Non-pigmented ciliary epithelial cell (primary cell): ENCODE data around the gene SPINK13.
"Not testable (repeated sequence)": the region's sequence is repeated elsewhere in the genome, so short reads cannot be mapped to it uniquely, and the experiment has no call there.

ENCODE experiments used
- DNase-seq: peaks from one replicate; pipeline ENCODE4 v3.0.0-alpha.2; 2010; ENCODE audit warnings: low read depth

Gene SPINK13, protein sequence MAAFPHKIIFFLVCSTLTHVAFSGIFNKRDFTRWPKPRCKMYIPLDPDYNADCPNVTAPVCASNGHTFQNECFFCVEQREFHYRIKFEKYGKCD

GRCh38 chr5:148268566-148268965 lies at the start of gene SPINK13:
TSS of gene SPINK13 (plus strand) at chr5:148268794. CDS start at chr5:148270073, 1,279 bp downstream.
- DNase-seq, result peak; percentile 43

GRCh38 chr5:148221508-148221907 lies 47.1 kb upstream of the SPINK13 start:
- no peak for DNase-seq

DNA sequence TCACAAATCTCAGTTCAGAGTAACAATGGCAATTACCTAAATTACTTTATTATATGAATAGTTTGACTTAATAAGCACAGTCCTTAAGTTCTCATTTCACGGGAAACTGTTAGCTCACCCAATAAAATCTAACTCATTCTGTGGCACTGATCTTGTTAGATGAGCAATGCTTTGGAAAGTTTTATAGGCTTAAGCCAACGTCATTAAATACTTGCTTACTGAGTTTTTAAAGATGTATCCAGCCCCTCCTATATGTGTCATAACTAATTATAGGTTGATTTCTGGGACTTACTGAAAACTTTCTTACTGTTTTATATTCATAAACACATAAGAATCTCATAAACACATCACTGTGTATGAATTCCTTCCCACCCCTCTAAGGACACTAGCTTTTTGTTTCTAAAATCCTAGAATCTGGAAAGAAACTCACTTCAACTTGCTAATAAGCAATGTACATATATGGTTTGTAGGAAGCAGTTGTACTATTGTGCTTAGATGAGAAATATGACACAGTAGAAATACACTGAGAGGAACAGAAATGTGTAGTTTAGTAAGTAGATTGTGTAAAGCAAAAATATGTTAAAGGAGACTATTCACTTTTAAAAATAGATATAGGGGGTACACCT lies 44.4 kb upstream of the SPINK13 start:
- DNase-seq, result no peak

GRCh38 chr5:148228392-148228984 lies 40.1 kb upstream of the SPINK13 start:
- no peak for DNase-seq

GRCh38 chr5:148229840-148230239 lies 38.8 kb upstream of the SPINK13 start:
- no peak for DNase-seq

DNA sequence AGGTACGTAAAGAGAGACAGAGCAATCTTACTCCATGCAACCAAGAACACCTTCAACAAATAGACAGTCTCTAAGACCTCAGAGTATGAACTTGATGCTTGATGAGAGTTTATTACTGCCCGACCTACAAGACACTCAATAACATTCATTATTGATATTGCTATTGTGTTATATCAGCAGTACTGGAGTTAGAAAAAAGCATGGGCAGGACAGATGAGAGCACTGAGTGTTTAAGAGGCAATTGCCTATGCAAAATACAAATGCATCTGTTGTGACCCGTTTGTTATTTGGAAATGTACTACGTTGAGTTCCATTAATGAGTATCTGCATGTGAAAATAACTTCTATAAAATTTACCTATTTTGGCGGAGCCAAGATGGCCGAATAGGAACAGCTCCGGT lies 38.4 kb upstream of the SPINK13 start:
- no peak for DNase-seq

GRCh38 chr5:148237785-148238417 lies 30.7 kb upstream of the SPINK13 start:
- DNase-seq, result no peak

DNA sequence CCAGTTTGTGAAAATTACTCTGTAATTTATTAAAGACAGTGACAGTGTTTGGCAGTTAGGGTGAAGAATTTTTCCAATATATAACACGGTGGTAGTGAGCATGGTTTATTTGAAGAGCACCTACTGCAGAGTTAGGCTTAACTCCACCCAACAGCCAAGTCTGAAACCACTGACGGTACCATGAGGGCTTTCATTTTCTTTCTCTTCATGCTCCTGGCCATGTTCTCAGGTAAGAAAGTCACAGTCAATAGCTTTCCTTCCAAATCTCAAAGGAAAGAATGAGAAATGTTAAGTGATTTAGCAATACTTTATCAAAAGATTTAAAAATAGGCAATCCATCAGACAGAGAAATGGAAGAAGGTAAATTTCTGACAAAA lies 30.2 kb upstream of the SPINK13 start, which contains the start of gene MARCOL:
Gene MARCOL, plus strand, starts transcription at position 108 of the 377 bp plus-strand sequence. Its CDS starts 73 bp downstream, at position 181.
- DNase-seq, result no peak

GRCh38 chr5:148248894-148249293 lies 19.7 kb upstream of the SPINK13 start:
- DNase-seq, result no peak

- DNase-seq, result no peak
Measured at GRCh38 chr5:148255456-148255855, 13.1 kb upstream of the SPINK13 start.

DNA sequence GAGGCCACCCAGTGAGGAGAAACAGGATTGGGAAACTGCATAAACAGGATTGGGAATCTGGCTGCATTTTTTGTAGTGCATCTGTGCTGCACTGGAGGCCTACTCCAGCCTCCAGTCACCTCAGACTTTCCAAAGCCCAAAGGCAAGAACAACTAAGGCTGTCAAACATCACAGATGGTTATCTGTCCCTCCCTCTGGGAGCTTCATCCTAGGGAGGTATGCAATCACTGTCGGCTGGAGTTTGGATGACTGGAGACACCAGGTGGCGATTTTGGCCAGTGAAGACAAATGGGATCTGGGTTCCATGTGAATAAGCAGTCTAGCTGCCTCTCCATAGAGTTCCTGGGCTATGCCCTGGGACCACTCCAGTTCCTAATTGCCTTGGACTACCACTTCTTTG lies 9.3 kb upstream of the SPINK13 start:
- DNase-seq, result no peak

DNA sequence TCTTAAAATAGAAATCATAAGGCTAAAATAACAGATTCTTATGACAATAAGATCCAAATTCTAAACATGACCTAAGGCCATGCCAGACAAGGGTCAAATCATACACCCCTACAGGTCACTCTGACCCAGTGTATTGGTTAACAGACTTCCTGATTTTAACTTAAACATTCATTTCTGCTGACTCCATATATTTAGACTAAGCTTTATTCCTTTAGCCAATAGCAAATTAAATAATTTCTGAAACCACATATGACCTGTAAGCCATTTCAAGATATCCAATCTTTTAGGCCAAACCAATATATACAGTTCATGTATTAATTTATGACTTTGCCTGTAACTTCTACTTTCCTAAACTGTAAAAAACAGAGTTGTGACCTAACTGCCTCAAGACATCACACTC lies 7.4 kb upstream of the SPINK13 start:
- no peak for DNase-seq

- DNase-seq, result no peak
Measured at GRCh38 chr5:148267962-148268361, 632 bp upstream of the SPINK13 start.

- not testable (repeated sequence) for DNase-seq
Measured at GRCh38 chr5:148275129-148275528, 6.5 kb downstream of the SPINK13 start.

DNA sequence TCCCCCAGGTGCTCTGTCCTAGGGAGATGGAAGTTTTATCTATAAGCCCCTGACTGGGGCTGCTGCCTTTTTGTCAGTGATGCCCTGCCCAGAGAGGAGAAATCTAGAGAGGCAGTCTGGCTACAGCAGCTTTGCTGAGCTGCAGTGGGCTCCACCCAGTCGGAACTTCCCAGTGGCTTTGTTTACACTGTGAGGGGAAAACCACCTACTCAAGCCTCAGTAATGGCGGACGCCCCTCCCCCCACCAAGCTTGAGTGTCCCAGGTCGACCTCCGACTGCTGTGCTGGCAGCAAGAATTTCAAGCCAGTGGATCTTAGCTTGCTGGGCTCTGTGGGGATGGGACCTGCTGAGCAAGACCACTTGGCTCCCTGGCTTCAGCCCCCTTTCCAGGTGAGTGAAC lies 12.3 kb downstream of the SPINK13 start:
- DNase-seq, result not testable (repeated sequence)

- not testable (repeated sequence) for DNase-seq
Measured at GRCh38 chr5:148281336-148281735, 12.7 kb downstream of the SPINK13 start.

DNA sequence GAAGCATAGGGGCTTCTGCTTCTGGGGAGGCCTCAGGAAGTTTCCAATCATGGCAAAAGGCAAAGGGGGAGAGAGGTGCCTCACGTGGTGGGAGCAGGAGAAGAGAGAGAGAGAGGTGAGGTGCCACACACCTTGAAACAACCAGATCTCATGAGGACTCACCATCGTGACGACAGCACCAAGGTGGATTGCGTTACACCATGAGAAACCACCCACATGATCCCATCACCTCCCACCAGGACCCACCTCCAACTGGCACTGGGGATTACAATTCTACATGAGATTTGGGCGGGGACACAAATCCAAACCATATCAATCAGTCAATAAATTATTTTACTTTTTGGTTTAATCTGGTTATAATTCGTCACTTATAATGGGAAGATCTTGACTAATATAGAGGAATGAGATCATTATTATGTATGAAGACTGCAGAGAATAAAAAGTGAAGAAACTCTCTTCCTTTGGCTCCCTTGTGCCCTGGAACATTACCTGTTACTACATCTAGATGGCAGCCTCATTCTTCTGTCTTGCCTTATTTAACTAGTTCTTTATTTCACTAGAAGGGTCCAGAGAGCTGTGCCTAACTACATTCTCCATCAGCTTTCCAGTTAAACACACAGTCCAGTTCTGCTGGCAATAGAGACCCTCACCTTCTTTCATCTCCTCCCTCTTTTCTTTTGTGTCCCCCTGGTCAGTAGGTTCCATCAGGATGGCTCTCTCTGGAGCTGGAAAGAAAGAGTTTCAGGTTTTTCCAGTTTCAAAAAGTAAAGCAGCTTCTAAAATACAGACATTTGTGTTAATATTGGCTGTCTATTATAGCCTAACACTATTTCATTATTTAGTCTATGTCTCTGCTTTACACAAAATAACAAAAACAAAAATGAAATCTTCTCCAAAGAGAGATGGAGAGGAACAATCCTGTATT lies 21.9 kb downstream of the SPINK13 start:
- no peak for DNase-seq

GRCh38 chr5:148297731-148298130 lies 29.1 kb downstream of the SPINK13 start:
- DNase-seq, result no peak

- no peak for DNase-seq
Measured at GRCh38 chr5:148306446-148306845, 37.9 kb downstream of the SPINK13 start.

- DNase-seq, result no peak
Measured at GRCh38 chr5:148309019-148309418, 40.4 kb downstream of the SPINK13 start.

- DNase-seq, result no peak
Measured at GRCh38 chr5:148309746-148310145, 41.2 kb downstream of the SPINK13 start.

- no peak for DNase-seq
Measured at GRCh38 chr5:148311484-148311883, 42.9 kb downstream of the SPINK13 start.
